GM20431 (cell line): ENCODE results near the gene THBS4.

Experiments used
- in situ Hi-C: fragments of 300-500 bp; cut with MseI, MboI; formaldehyde crosslinking; loops from one replicate; pipeline ENCODE4 v1.15.0; 2020; ENCODE audit warnings: low sequenced_read_pairs; ENCODE audit not compliant: unreplicated experiment

THBS4 gene

DNA sequence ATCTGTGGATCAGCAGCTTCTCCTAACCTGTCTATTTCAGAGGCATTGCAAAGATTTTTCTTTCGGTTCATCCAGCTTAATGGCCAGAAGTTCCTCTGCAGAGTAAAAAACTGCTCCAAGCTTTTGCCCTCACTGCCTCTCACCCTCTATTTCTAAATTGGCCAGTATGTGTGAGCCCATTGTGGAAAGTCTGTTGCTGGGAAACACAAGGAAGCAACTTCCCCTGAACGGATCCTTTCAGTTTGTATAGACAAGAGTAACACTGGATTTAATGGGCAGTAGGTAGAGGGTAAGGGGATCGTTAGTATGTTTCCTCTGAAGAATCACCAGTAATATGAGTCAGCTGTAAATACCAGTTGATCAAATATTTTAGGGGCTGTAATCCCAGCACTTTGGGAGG, 7.2 kb downstream of the THBS4 start:
- in situ Hi-C loops = no loop called here

- in situ Hi-C loops = no loop called here
These were observed 8.0 kb downstream of the THBS4 start for GRCh38 chr5:80043187-80043586.

- in situ Hi-C loops = no loop called here
These were observed 13.1 kb downstream of the THBS4 start for GRCh38 chr5:80048084-80048780.

- in situ Hi-C loops = no loop called here
These were observed 17.3 kb downstream of the THBS4 start for GRCh38 chr5:80052464-80052863.

DNA sequence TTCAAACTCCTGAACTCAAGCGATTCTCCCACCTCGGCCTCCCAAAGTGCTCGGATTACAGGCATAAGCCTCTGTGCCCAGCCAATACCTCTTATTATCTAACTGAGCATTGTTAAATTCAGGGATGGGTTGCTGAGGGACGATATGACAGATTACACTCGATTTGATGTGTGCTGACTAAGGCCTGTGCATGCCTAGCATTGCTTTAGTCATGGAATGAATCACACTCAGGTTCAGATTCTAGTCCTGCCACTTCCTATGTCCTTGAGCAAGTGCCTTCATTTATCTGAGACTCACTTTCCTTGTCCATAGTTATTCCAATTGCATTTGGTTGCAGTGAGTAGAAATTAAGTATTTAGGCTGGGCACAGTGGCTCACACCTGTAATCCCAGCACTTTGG, 19.5 kb downstream of the THBS4 start:
- in situ Hi-C loops = no loop called here

DNA sequence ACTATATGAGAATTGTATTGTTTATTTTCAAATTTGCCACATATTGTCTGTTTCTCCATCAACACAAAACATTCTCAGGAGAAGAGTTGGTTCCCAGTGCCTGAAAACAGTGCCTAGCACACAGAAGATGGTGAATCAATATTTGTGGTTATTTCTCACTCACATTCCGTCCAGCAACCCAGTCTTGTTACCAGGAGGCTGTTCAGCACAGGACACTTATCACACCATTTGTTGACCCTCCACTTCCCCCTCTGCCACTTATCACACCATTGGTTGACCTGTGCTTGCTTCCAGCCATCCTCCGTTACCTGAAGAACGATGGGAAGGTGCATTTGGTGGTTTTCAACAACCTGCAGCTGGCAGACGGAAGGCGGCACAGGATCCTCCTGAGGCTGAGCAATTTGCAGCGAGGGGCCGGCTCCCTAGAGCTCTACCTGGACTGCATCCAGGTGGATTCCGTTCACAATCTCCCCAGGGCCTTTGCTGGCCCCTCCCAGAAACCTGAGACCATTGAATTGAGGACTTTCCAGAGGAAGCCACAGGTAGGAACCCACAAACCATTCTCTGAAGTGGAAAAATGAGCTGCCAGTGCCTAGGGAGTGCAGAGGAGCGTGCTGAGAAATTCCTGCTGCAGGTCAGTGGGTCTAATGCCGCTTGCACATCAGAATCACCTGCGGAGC, 20.5 kb downstream of the THBS4 start:
- in situ Hi-C loops = no loop called here

DNA sequence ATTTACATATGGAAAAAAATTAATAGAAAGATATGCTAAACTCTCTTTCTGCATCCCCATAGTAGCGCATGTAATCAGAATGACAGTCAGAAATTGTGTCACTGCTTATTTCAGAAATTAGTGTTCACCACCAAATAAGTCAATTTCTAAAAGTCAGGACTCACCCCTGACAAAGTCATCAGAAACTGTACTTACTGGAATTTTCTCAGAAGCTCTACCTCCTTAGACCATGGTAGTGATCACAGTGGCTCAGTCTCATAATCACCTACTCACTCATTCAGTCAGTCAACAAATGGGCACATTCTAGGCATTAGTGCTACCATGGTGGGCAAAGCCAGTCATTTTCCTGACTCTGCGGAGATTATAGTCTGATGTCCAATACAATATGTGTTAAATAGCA, 22.0 kb downstream of the THBS4 start:
- in situ Hi-C loops = no loop called here

DNA sequence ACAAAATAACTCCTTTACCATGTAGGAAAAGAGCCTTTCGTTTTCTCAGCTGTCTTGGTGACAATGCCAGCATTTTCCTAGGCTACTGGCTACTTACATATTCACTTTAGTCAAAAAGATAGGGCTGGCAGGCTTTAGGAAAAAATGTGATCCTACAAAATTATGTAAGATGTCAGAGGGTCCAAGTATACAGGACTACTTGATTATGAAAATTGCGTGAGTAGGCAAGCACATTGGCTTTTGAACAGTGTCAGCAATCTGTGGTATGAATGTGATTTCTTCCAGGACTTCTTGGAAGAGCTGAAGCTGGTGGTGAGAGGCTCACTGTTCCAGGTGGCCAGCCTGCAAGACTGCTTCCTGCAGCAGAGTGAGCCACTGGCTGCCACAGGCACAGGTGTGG, 22.8 kb downstream of the THBS4 start:
- in situ Hi-C loops = no loop called here

DNA sequence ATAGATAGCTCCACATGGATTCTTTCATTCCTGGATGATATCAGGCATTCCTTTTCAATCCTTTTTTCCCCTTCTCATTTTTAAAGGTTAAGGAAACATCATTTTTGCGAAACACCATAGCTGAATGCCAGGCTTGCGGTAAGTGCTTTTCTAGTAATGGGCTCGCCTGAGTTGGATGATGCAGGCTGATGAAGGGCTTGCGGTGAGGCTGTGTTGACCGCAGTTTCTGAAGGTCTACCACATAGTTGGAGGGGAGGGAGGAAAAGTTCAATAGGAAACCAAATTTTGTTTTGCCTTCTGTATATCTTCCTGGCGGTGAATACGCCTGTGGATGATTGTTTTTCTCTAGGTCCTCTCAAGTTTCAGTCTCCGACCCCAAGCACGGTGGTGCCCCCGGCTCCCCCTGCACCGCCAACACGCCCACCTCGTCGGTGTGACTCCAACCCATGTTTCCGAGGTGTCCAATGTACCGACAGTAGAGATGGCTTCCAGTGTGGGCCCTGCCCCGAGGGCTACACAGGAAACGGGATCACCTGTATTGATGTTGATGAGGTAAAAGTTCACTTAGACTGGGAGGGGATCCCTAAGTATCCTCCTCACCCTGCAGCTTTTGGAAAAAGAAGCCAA, 24.3 kb downstream of the THBS4 start:
- in situ Hi-C loops = no loop called here

- in situ Hi-C loops = no loop called here
These were observed 25.8 kb downstream of the THBS4 start for GRCh38 chr5:80060966-80061365.

DNA sequence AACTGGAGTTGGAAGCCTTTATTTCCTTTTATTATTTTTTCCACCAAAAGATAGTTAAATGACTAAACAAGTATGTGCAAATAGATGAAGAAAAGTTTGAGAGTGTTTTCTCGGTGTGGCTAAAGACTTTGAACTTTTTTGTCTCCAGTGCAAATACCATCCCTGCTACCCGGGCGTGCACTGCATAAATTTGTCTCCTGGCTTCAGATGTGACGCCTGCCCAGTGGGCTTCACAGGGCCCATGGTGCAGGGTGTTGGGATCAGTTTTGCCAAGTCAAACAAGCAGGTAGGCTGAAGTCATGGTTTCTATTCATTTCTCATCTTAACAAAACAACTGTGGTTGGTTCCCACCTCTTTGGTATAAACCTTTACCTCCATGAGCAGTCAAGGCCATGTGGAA, 26.4 kb downstream of the THBS4 start:
- in situ Hi-C loops = no loop called here

DNA sequence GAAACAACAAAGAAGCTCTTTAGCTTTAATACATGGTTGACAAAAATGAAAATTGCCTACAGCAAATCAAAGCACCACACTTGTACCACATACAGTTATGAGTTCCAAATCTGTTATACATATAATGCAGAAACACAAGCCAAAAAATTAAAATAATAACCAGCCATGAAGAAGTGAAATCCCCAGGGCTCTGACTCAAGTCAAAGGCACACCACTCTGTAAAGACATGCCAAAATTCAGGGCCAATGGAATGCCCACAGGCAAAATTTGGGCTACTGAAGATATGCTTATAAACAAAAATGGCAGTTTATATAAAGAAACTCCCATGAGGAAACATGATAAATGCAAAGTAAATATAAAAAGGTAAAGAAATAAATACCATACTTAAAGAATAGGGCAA, 29.0 kb downstream of the THBS4 start:
- in situ Hi-C loops = no loop called here

GRCh38 chr5:80067016-80067415, 31.9 kb downstream of the THBS4 start:
- in situ Hi-C loops = no loop called here

- in situ Hi-C loops = no loop called here
These were observed 32.5 kb downstream of the THBS4 start for GRCh38 chr5:80067531-80068245.

- in situ Hi-C loops = no loop called here
These were observed 33.1 kb downstream of the THBS4 start for GRCh38 chr5:80068246-80068636.

GRCh38 chr5:80068775-80069174, 33.6 kb downstream of the THBS4 start:
- in situ Hi-C loops = no loop called here

- in situ Hi-C loops = no loop called here
These were observed 34.2 kb downstream of the THBS4 start for GRCh38 chr5:80069251-80069800.

DNA sequence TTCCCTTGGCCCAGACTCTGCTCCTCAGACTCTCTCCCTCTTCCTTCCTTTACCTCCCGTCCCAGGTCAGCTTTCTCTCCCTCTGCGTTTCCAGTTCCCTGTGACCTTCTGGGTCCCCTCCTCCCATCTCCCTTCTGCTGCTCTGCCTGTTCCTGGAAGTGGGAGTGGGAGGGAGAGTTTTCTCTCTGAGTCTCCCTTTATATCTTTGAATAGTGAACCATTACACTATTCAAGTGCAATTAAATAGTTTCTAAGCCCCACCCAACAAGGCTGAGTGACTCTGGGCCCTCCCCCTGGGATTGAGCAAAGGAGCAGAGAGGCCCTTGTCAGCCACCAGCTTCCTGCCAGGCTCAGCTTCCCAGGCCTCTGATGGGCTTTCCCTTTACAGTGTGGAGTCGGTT, 34.8 kb downstream of the THBS4 start:
- in situ Hi-C loops = no loop called here

DNA sequence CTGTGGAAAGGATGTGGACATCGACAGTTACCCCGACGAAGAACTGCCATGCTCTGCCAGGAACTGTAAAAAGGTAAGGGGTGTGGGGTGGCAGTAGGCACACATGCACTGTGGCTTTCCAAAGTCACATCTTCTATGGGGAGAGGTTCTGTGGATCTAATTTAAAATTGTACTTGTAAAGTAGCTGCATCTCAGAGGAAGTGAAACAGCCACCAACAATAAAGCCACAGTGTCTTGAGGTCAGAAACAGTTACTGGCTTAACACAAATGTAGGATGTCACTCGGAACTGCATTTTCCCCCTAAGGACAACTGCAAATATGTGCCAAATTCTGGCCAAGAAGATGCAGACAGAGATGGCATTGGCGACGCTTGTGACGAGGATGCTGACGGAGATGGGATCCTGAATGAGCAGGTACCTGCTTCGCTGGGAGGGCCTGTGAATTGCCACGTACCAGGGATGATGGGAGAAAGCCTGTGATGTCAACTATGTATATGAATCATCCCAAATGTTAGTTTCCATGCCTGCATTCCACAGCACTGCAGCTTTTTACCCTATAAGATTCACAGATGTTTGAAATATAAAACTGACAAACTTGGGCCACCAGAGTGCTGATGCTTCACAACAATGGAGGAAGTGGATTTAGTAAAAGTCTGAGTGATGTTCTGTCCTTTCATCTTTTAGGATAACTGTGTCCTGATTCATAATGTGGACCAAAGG, 35.3 kb downstream of the THBS4 start:
- in situ Hi-C loops = no loop called here

DNA sequence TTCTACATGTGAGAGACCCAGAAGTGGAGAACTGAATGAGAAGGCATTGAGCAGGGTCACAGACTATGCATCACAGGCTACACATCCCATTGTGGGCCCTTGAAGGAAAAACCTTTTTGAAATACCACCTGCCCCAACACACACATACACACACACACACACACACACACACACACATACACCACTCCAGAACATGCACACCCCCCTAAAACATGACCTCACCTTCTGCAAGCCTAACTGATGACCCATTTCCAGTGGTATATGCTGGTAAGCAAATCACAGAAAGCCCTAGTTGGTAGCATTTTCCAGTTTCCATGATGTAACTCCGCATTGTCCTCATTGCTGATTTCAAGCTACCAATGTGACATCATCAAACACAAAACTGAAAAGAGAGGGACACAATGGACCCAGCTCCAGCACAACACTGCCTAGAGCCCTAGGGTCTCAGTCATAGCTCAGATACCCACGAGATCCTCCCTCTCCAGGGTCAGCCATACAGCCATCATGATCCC, 36.4 kb downstream of the THBS4 start:
- in situ Hi-C loops = no loop called here
